H9 (cell line): ENCODE measurements around the gene CYP2S1. TPM values are rescaled to one million over a fixed set of nuclear protein-coding genes. Genes with fewer than 3 reads are reported as not detected.

Experiments
- DNase-seq: peaks from one replicate; pipeline ENCODE4 v3.0.0-alpha.2; 2017
- H2AFZ ChIP-seq: one replicate; pipeline ENCODE4 v1.6.1; 2013; ENCODE audit warnings: mild to moderate bottlenecking, low read length, control low read depth, moderate library complexity
- H2AK5ac ChIP-seq: 2 replicates; pipeline ENCODE4 v1.6.1; 2013; ENCODE audit warnings: low read length, control low read depth, mixed read lengths; ENCODE audit not compliant: insufficient read length
- H2BK120ac ChIP-seq: one replicate; pipeline ENCODE4 v1.6.1; 2013; ENCODE audit warnings: low read depth, mild to moderate bottlenecking, low read length, control low read depth, inconsistent platforms; ENCODE audit not compliant: poor library complexity, severe bottlenecking
- H2BK12ac ChIP-seq: 2 replicates; pipeline ENCODE4 v1.6.1; 2013; ENCODE audit warnings: low read length, control low read depth, mixed read lengths, low read depth; ENCODE audit not compliant: insufficient read length
- H2BK15ac ChIP-seq: 2 replicates; pipeline ENCODE4 v1.6.1; 2013; ENCODE audit warnings: low read depth, low read length, control low read depth
- H2BK20ac ChIP-seq: one replicate; pipeline ENCODE4 v1.6.1; 2013; ENCODE audit warnings: low read depth, mild to moderate bottlenecking, low read length, control low read depth, inconsistent platforms; ENCODE audit not compliant: poor library complexity, severe bottlenecking
- H2BK5ac ChIP-seq: 2 replicates; pipeline ENCODE4 v1.6.1; 2013; ENCODE audit warnings: low read length, control low read depth, mixed read lengths; ENCODE audit not compliant: insufficient read length
- H3K14ac ChIP-seq: 2 replicates; pipeline ENCODE4 v1.6.1; 2013; ENCODE audit warnings: low read length, control low read depth; ENCODE audit not compliant: insufficient read depth
- H3K18ac ChIP-seq: 2 replicates; pipeline ENCODE4 v1.6.1; 2013; ENCODE audit warnings: low read depth, mild to moderate bottlenecking, mixed read lengths, low read length, control low read depth; ENCODE audit not compliant: insufficient read length
- H3K23ac ChIP-seq: 2 replicates; pipeline ENCODE4 v1.6.1; 2013; ENCODE audit warnings: low read length, control low read depth, mixed read lengths, low read depth; ENCODE audit not compliant: insufficient read length
- H3K23me2 ChIP-seq: 2 replicates; pipeline ENCODE4 v1.6.1; 2013; ENCODE audit warnings: low read depth, mild to moderate bottlenecking, mixed read lengths, low read length, control low read depth; ENCODE audit not compliant: insufficient read length, poor library complexity, severe bottlenecking
- H3K27ac ChIP-seq: 2 replicates; pipeline ENCODE4 v1.5.1; 2013; ENCODE audit warnings: low read length, control low read depth, mixed read lengths, low read depth; ENCODE audit not compliant: insufficient read length
- H3K27me3 ChIP-seq: 2 replicates; pipeline ENCODE4 v1.6.1; 2013; ENCODE audit warnings: low read length, control low read depth, inconsistent platforms; ENCODE audit not compliant: insufficient read depth
- H3K4ac ChIP-seq: 2 replicates; pipeline ENCODE4 v1.6.1; 2013; ENCODE audit warnings: low read depth, mild to moderate bottlenecking, control low read depth, inconsistent platforms, low read length, moderate library complexity
- H3K4me1 ChIP-seq: 2 replicates; pipeline ENCODE4 v1.6.1; 2013; ENCODE audit warnings: low read length, control low read depth, inconsistent platforms; ENCODE audit not compliant: insufficient read depth
- H3K4me2 ChIP-seq: 2 replicates; pipeline ENCODE4 v1.6.1; 2013; ENCODE audit warnings: low read length, control low read depth, mixed read lengths; ENCODE audit not compliant: insufficient read length, insufficient read depth
- H3K56ac ChIP-seq: 2 replicates; pipeline ENCODE4 v1.6.1; 2013; ENCODE audit warnings: low read depth, mild to moderate bottlenecking, mixed read lengths, low read length, control low read depth; ENCODE audit not compliant: insufficient read length
- H3K79me1 ChIP-seq: 2 replicates; pipeline ENCODE4 v1.6.1; 2013; ENCODE audit warnings: low read depth, mild to moderate bottlenecking, moderate library complexity, low read length, control low read depth, inconsistent platforms; ENCODE audit not compliant: insufficient read depth, poor library complexity, severe bottlenecking
- H3K79me2 ChIP-seq: 2 replicates; pipeline ENCODE4 v1.6.1; 2013; ENCODE audit warnings: low read length, control low read depth, inconsistent platforms; ENCODE audit not compliant: insufficient read depth
- H3K9ac ChIP-seq: 2 replicates; pipeline ENCODE4 v1.6.1; 2013; ENCODE audit warnings: low read length, control low read depth, mixed read lengths; ENCODE audit not compliant: insufficient read length; ENCODE audit errors: extremely low read depth
- H3K9me3 ChIP-seq: one replicate; pipeline ENCODE4 v1.6.1; 2013; ENCODE audit warnings: low read depth, low read length, inconsistent platforms; ENCODE audit not compliant: control insufficient read depth
- H3T11ph ChIP-seq: one replicate; pipeline ENCODE4 v1.6.1; 2013; ENCODE audit warnings: mild to moderate bottlenecking, low read length, control low read depth, inconsistent platforms
- H4K20me1 ChIP-seq: one replicate; pipeline ENCODE4 v1.6.1; 2013; ENCODE audit not compliant: control insufficient read depth, insufficient read length, insufficient read depth
- H4K5ac ChIP-seq: 2 replicates; pipeline ENCODE4 v1.6.1; 2013; ENCODE audit warnings: low read depth, mild to moderate bottlenecking, mixed read lengths, low read length, control low read depth; ENCODE audit not compliant: insufficient read length
- H4K8ac ChIP-seq: replicated peaks from 2 replicates; pipeline ENCODE4 v1.6.1; 2013; ENCODE audit warnings: low read length, control low read depth, mixed read lengths, low read depth; ENCODE audit not compliant: insufficient read length
- H4K91ac ChIP-seq: 2 replicates; pipeline ENCODE4 v1.6.1; 2013; ENCODE audit warnings: low read depth, mild to moderate bottlenecking, moderate library complexity, mixed read lengths, low read length, control low read depth; ENCODE audit not compliant: insufficient read length
- H3K27ac Mint-ChIP-seq, 3 experiments: 2 replicates in 2 of 3; 3 replicates in 1 of 3; pipeline ENCODE4 v1.8.0; 2020 to 2021; ENCODE audit warnings: mixed read lengths in 3 of 3, mild to moderate bottlenecking in 1 of 3, moderate library complexity in 1 of 3
- H3K27me3 Mint-ChIP-seq: 2 replicates; pipeline ENCODE4 v1.8.0; 2021; ENCODE audit warnings: low read depth, mild to moderate bottlenecking, moderate library complexity, mixed read lengths
- H3K36me3 Mint-ChIP-seq, 3 experiments: 2 replicates in 2 of 3; 3 replicates in 1 of 3; pipeline ENCODE4 v1.8.0; 2020 to 2021; ENCODE audit warnings: low read depth in 3 of 3, mixed read lengths in 3 of 3; ENCODE audit not compliant: insufficient read depth in 1 of 3
- H3K4me1 Mint-ChIP-seq, 2 experiments: 2 replicates each; pipeline ENCODE4 v1.8.0; 2020; ENCODE audit warnings: mixed read lengths in 2 of 2
- H3K4me3 Mint-ChIP-seq, 2 experiments: 2 replicates in 1 of 2; 3 replicates in 1 of 2; pipeline ENCODE4 v1.8.0; 2020 to 2021; ENCODE audit warnings: mild to moderate bottlenecking in 2 of 2, mixed read lengths in 2 of 2, moderate library complexity in 1 of 2
- H3K9me3 Mint-ChIP-seq, 2 experiments: 2 replicates in 1 of 2; 3 replicates in 1 of 2; pipeline ENCODE4 v1.8.0; 2020; ENCODE audit warnings: mild to moderate bottlenecking in 2 of 2, mixed read lengths in 2 of 2, moderate library complexity in 1 of 2
- WGBS: extraction: QIAGEN DNeasy Blood & Tissue Kit; methylation state at CpG from one replicate; pipeline ENCODE4 v1.1.7; 2013; ENCODE audit warnings: missing lambda C conversion rate, low lambda C conversion rate, mixed read lengths; ENCODE audit not compliant: insufficient read length; ENCODE audit errors: extremely low coverage; 5-methylcytosine and 5-hydroxymethylcytosine counted together
- total RNA-seq: library from RNA; stranded (reverse); gene quantifications from 2 replicates; pipeline ENCODE4 v1.2.1, GENCODE V29; 2021
- TF ChIP-seq, protein P1 (sequence below): fragments of 200-600 bp; sonication (generic); conservative IDR thresholded peaks from 3 replicates; pipeline ENCODE4 v1.8.0; 2021; ENCODE audit warnings: antibody characterized with exemption, mild to moderate bottlenecking

Gene CYP2S1
- total RNA-seq, 1 experiment from 2014 or later = 159 TPM

DNA sequence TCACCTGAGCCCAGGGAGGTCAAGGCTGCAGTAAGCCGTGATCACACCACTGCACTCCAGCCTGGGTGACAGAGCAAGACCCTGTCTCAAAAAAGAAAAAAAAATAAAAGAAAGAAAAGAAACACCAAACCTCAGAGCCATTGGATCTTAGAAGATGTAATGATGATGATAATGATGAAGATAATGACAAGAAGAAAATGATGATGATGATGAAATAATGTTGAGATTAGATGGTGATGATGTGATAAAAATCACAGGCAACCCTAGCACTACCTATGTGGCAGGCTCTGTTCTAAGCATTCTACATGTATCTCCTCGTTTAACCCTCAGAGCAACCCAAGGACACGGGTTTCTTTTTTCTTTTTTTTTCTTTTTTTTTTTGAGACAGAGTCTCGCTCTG is 51.1 kb downstream of the CYP2S1 start:
- Histone ChIP-seq H3K79me2 (no peaks in the 10 kb centered on the region; the same call in 1 of the 2 replicates), H3T11ph (no peak overlapping the region), H3K23me2 (no peaks in the 10 kb centered on the region), H2AK5ac (no peak overlapping the region), H2BK15ac (no peak overlapping the region), H4K91ac (no peak overlapping the region), H3K14ac (no peak overlapping the region), H3K4me2 (no peak overlapping the region), H2BK20ac (no peak overlapping the region), H2BK120ac (no peak overlapping the region), H4K8ac (no peak overlapping the region), H3K18ac (no peak overlapping the region), H3K4ac (no peak overlapping the region), H4K5ac (no peak overlapping the region), H3K27me3 (0 out of 2 replicates have a peak, but pooled peaks cover 3% of the 10 kb centered on the region), H3K56ac (no peak overlapping the region), H2BK12ac (no peak overlapping the region), H3K9me3 (no peaks in the 10 kb centered on the region), H4K20me1 (no peaks in the 10 kb centered on the region), H3K23ac (no peak overlapping the region), H2BK5ac (no peak overlapping the region), H3K4me1 (no peaks in the 10 kb centered on the region), H2AFZ (no peak overlapping the region), H3K79me1 (no peaks in the 10 kb centered on the region), H3K9ac (no peak overlapping the region), H3K27ac (no peak overlapping the region)
- TF ChIP-seq, protein P1, sequence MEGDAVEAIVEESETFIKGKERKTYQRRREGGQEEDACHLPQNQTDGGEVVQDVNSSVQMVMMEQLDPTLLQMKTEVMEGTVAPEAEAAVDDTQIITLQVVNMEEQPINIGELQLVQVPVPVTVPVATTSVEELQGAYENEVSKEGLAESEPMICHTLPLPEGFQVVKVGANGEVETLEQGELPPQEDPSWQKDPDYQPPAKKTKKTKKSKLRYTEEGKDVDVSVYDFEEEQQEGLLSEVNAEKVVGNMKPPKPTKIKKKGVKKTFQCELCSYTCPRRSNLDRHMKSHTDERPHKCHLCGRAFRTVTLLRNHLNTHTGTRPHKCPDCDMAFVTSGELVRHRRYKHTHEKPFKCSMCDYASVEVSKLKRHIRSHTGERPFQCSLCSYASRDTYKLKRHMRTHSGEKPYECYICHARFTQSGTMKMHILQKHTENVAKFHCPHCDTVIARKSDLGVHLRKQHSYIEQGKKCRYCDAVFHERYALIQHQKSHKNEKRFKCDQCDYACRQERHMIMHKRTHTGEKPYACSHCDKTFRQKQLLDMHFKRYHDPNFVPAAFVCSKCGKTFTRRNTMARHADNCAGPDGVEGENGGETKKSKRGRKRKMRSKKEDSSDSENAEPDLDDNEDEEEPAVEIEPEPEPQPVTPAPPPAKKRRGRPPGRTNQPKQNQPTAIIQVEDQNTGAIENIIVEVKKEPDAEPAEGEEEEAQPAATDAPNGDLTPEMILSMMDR = no peak
- Mint-ChIP-seq H3K27ac (no peak overlapping the region), H3K4me3 (no peak overlapping the region), H3K9me3 (peaks cover 0 to 3% of the 10 kb centered on the region in 2 experiments; a peak in 2 of 5 replicates), H3K4me1 (peaks cover 0 to 4% of the 10 kb centered on the region in 2 experiments; a peak in 1 of 4 replicates), H3K36me3 (peaks cover 14 to 47% (median 31%) of the 10 kb centered on the region in 3 experiments; a peak in 6 of 7 replicates), H3K27me3 (no peaks in the 10 kb centered on the region)
- no peak for DNase-seq
- no CpG with 5 or more reads among the region's 4 CpGs for WGBS
